HepG2 (cell line): Measurements from ENCODE around the gene FAM229B.

Experiments used
- CTCF ChIP-seq: sonication (generic); formaldehyde crosslinking; IDR thresholded peaks from 2 replicates; pipeline ENCODE4 v1.5.0; 2020; ENCODE audit warnings: mild to moderate bottlenecking, missing genetic modification reagents, moderate library complexity
- FOXA1 ChIP-seq, 2 experiments: fragments of 450-650 bp in 1 of 2; sonication (generic) in 1 of 2; formaldehyde crosslinking in 1 of 2; IDR thresholded peaks; 2 replicates each; pipeline versions ENCODE4 v1.4.0 to v1.6.1; 2016 to 2020; ENCODE audit warnings: missing genetic modification reagents in 1 of 2
- GLI4 ChIP-seq: sonication (generic); formaldehyde crosslinking; IDR thresholded peaks from 2 replicates; pipeline ENCODE4 v1.5.1; 2020; ENCODE audit warnings: missing genetic modification reagents, mild to moderate bottlenecking, moderate library complexity, borderline replicate concordance
- MAX ChIP-seq: IDR thresholded peaks from 2 replicates; pipeline ENCODE4 v1.6.1; 2012; ENCODE audit warnings: inconsistent platforms
- POLR2AphosphoS5 ChIP-seq: IDR thresholded peaks from 2 replicates; pipeline ENCODE4 v1.6.1; 2012; ENCODE audit warnings: low read depth, low read length
- ZBTB33 ChIP-seq: sonication (generic); formaldehyde crosslinking; IDR thresholded peaks from 2 replicates; pipeline ENCODE4 v1.4.0; 2020; ENCODE audit warnings: missing genetic modification reagents
- ZNF546 ChIP-seq: sonication (generic); formaldehyde crosslinking; conservative IDR thresholded peaks from 2 replicates; pipeline ENCODE4 v1.8.1; 2023; ENCODE audit warnings: mild to moderate bottlenecking, missing genetic modification reagents

GRCh38 chr6:112117554-112117953 lies 30.2 kb downstream of the FAM229B start:
- TF ChIP-seq ZNF546 (CRISPR knock-in tag): no peak
- no peak for TF ChIP-seq MAX
- TF ChIP-seq GLI4 (CRISPR knock-in tag): no peak
- no peak for TF ChIP-seq POLR2AphosphoS5
- TF ChIP-seq CTCF (CRISPR knock-in tag): no peak
- TF ChIP-seq FOXA1 (IDR thresholded peaks at IDR 0.05): no peak
- TF ChIP-seq FOXA1 (CRISPR knock-in tag; IDR thresholded peaks at IDR 0.05): no peak
- TF ChIP-seq ZBTB33 (CRISPR knock-in tag): no peak
